Measurements from ENCODE around the gene TRAPPC3.

The TRAPPC3 gene

DNA sequence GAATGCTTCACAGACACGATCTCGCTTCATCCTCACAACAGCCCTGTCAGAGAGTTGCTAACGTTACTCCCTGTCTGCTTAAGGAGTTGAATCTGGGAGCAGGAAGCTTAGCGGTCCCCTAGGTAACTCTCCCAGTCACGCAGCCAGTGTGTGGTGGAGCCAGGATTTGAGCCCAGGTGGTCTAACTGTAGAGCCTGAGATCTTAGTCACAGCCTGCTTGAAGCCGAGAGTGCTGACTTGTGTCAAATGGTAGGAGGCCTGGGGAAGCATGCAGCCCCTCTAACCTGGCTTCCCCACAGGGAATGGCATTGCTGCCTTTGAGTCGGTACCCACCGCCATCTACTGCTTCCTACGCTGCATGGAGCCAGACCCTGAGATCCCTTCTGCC is 56.5 kb downstream of the TRAPPC3 start:
- Histone ChIP-seq H3K27ac (peak overlapping the region in 4 of 21 experiments; percentile 6 to 36 (median 26)), H3K4me3 (no peak overlapping the region)

DNA sequence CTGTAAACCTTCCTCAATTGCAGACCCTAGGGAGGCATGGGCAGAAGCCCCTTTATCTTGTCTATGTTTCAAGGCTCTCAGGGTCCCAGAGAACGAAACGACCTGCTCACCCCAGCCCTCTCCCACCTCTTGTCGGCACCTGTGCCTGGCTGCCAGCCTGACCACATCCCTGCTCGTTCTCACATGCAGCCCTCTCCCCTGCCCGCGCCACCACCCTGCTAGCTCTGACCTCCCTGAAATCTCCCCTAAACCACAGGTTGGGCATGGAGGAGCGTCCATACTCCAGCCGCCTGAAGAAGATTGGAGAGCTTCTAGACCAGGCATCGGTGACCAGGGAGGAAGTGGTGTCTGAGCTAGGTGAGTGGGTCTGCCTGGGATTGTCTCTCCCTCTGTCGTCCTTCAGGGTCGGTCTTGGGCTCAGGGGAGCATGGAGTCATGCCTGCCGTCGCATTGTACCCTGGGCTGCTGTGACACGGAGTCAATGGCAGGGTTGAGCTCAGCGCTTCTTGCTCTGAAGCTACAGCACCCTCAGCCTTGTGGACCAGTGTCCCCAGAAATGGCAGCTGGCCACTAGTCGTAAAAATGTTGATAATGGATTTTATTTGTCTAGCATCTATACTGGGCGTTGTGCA is 57.0 kb downstream of the TRAPPC3 start:
- Histone ChIP-seq H3K27ac (peak overlapping the region in 1 of 21 experiments; percentile 6), H3K4me3 (no peak overlapping the region)

GRCh38 chr1:36091698-36092097 is 57.6 kb downstream of the TRAPPC3 start:
- Histone ChIP-seq H3K4me3 (no peak overlapping the region), H3K27ac (no peak overlapping the region)

- no peak overlapping the region for H3K4me3 ChIP-seq
- H3K27ac ChIP-seq: no peak overlapping the region
Observed at GRCh38 chr1:36091141-36091540, 58.1 kb downstream of the TRAPPC3 start.

- H3K27ac ChIP-seq: peak overlapping the region in 20 of 21 experiments; percentile 72 to 97 (median 92)
- peak overlapping the region; percentile 83 to 100 (median 98) for H3K4me3 ChIP-seq
Observed at GRCh38 chr1:36089393-36090121, 59.7 kb downstream of the TRAPPC3 start.

- Histone ChIP-seq H3K27ac (peak within 1 kb of the TSS; percentile 68 to 97 (median 91)), H3K4me3 (peak within 1 kb of the TSS; percentile 83 to 100 (median 98))
Observed at GRCh38 chr1:36088577-36089392, 60.5 kb downstream of the TRAPPC3 start, which contains the start of gene ADPRS. Gene ADPRS (plus strand): TSS chr1:36088892. CDS start chr1:36088905, 13 bp downstream.

DNA sequence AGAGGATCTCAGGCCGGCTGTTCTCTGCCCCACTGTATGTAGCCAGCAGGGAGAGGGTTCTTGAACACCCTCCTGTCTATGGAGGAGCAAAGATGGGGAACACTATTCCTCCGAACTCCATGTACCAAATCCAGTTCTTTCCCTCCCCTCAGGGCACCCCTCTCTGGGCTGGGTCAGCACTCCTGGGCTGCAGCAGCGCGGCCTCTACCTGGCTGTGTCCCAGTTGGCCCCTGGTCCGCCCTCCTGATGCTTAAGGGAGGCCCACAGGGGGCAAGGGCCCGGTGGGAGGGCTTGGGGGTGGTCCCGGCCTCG is 61.1 kb downstream of the TRAPPC3 start:
- Histone ChIP-seq H3K4me3 (peak overlapping the region; percentile 83 to 100 (median 98)), H3K27ac (peak overlapping the region; percentile 35 to 97 (median 91))

DNA sequence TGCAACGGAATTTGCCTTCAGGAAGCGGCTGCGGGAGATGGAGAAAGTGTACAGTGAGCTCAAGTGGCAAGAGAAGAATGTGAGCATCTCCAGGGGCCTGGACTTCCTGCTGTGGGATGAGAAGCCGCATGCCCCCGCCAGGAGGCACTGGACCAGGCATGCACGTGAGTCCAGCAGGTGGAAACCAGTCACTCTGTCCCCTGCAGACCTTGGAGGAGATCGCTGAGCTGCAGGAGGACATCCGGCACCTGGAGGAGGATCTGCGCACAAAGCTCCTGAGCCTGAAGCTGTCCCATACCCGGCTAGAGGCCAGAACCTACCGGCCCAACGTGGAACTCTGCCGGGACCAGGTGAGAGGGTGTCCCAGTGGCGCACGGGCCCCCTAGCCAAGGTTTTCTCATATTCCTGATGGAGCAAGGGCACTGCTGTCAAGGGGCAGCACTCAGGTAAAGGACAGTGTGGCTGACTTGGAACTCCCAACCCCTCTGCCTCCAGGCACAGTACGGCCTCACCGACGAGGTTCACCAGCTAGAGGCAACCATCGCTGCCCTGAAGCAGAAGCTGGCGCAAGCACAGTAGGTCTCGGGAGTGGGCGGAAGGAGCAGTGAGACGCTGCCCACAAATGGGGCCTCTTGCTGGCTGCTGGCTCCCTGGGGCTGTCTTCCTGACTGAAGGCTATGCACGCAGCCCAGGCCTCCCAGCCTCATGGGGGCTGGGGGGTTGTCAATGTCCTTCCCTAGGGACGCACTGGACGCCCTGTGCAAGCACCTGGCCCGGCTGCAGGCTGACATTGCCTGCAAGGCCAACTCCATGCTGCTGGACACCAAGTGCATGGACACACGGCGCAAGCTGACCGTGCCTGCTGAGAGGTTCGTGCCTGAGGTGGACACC is 61.8 kb downstream of the TRAPPC3 start:
- no peak overlapping the region for H3K4me3 ChIP-seq

More for the DNA sequence above, 61.8 kb downstream of the TRAPPC3 start:
- H3K27ac ChIP-seq: peak overlapping the region in 1 of 21 experiments; percentile 93
